ENCODE measurements around the gene MAGI1.

Gene MAGI1

DNA sequence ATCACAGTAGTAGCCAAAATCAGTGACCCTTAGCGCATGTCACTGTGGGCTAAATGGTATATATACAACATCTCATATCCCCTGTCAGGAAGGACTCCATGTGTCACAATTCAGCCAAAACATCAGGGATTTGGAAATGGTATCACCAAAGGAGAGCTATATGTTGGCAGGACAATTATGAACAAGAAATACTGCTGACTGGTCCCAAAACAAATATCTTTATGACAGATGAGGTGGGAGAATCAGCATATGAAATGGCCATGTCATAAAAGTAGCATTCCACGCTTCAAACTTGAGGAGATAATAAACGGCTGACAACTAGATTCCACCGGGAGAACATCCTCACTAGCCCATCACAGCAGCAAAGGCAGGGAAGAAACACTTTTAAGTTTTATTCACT, 158.4 kb downstream of the MAGI1 start:
- ChIA-PET POLR2A (no interaction called here), CTCF (interaction anchor here (0.7 to 1.5 kb wide), 2 partner anchors 12 to 14 kb away, joined by 3 to 4 read pairs; no protein-coding TSS in a partner anchor)
- TF ChIP-seq, protein P1, sequence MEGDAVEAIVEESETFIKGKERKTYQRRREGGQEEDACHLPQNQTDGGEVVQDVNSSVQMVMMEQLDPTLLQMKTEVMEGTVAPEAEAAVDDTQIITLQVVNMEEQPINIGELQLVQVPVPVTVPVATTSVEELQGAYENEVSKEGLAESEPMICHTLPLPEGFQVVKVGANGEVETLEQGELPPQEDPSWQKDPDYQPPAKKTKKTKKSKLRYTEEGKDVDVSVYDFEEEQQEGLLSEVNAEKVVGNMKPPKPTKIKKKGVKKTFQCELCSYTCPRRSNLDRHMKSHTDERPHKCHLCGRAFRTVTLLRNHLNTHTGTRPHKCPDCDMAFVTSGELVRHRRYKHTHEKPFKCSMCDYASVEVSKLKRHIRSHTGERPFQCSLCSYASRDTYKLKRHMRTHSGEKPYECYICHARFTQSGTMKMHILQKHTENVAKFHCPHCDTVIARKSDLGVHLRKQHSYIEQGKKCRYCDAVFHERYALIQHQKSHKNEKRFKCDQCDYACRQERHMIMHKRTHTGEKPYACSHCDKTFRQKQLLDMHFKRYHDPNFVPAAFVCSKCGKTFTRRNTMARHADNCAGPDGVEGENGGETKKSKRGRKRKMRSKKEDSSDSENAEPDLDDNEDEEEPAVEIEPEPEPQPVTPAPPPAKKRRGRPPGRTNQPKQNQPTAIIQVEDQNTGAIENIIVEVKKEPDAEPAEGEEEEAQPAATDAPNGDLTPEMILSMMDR (IDR thresholded peaks at IDR 0.05; ENCODE audit: control extremely low read depth, extremely low read depth, low read depth, missing control alignments): no peak
- DNase-seq (ENCODE audit: extremely low spot score): no peak

DNA sequence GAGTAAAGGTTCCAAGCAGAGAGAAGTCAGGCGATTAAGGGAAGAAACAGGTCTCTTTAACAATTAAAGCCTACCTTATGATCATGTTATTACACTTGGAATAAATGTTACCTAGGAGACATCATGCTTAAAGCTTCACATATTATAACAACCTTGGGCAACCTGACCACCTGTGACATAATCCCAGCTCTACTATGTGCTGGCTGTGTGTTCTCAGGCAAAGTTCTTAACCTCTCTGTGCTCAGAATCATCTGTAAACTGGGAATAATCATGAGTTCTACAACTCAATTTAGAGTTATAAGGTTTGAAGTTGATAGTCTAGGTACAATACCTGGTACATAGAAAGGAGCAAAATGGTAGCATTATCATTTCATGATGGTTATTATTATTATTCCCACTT, 159.3 kb downstream of the MAGI1 start:
- no peak for DNase-seq (ENCODE audit: extremely low spot score)
- TF ChIP-seq, protein P1 (IDR thresholded peaks at IDR 0.05; ENCODE audit: control extremely low read depth, extremely low read depth, low read depth, missing control alignments): no peak
- ChIA-PET POLR2A (no interaction called here), CTCF (interaction anchor here (1.3 to 1.5 kb wide), 2 partner anchors 13 to 28 kb away, joined by 3 to 4 read pairs; no protein-coding TSS in a partner anchor)

DNA sequence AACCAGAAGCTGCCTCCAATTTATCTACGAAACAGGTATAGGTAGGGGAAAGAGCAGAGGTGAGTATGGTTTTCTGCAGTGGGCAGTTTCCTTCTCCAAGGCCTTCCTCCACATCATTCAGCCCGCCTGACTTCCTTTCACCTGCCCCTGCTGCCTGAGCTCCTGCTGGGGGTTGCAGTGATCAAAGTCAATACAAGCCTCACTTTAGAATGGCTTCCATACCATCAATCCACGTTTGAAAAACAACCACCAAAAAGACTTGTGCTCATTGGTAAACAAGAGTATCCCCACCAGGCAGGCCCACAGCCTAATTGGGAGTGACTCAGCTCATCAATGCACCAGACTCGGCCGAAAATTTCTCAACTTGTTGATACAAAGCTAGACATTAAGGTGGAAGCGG, 159.9 kb downstream of the MAGI1 start:
- POLR2A ChIA-PET: no interaction called here
- CTCF ChIA-PET: interaction anchor here (1.3 to 1.5 kb wide), 2 partner anchors 14 to 29 kb away, joined by 3 to 4 read pairs; no protein-coding TSS in a partner anchor
- DNase-seq (ENCODE audit: extremely low spot score): no peak
- TF ChIP-seq, protein P1 (IDR thresholded peaks at IDR 0.05; ENCODE audit: control extremely low read depth, extremely low read depth, low read depth, missing control alignments): no peak

GRCh38 chr3:65877160-65877559, 161.6 kb downstream of the MAGI1 start:
- no peak for DNase-seq (ENCODE audit: extremely low spot score)
- TF ChIP-seq, protein P1 (IDR thresholded peaks at IDR 0.05; ENCODE audit: control extremely low read depth, extremely low read depth, low read depth, missing control alignments): no peak
- CTCF ChIA-PET: interaction anchor here (0.9 to 1.5 kb wide), 4 partner anchors 19 to 92 kb away, joined by 3 to 4 read pairs (median 4); no protein-coding TSS in a partner anchor
- POLR2A ChIA-PET: no interaction called here

DNA sequence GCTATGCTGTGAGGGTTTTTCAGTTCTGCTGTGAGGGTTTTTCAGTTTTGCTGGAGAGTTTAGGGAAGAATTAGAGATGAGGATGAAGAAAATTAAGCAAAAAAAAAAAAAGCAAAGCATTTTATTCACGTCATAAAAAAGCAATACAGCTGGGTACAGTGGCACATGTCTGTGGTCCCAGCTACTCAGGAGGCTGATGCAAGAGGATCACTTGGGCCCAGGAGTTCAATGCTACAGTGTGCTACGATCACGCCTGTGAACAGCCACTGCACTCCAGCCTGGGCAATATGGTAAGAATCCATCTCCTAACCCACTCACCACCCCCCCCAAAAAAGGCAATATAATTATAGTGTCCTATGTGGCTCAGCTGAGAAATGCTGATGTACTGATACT, 162.7 kb downstream of the MAGI1 start:
- TF ChIP-seq, protein P1 (IDR thresholded peaks at IDR 0.05; ENCODE audit: control extremely low read depth, extremely low read depth, low read depth, missing control alignments): no peak
- POLR2A ChIA-PET: no interaction called here
- no peak for DNase-seq (ENCODE audit: extremely low spot score)
- CTCF ChIA-PET: interaction anchor here (1.2 to 1.6 kb wide), 5 partner anchors 14 to 93 kb away, joined by 3 to 4 read pairs (median 3); no protein-coding TSS in a partner anchor

DNA sequence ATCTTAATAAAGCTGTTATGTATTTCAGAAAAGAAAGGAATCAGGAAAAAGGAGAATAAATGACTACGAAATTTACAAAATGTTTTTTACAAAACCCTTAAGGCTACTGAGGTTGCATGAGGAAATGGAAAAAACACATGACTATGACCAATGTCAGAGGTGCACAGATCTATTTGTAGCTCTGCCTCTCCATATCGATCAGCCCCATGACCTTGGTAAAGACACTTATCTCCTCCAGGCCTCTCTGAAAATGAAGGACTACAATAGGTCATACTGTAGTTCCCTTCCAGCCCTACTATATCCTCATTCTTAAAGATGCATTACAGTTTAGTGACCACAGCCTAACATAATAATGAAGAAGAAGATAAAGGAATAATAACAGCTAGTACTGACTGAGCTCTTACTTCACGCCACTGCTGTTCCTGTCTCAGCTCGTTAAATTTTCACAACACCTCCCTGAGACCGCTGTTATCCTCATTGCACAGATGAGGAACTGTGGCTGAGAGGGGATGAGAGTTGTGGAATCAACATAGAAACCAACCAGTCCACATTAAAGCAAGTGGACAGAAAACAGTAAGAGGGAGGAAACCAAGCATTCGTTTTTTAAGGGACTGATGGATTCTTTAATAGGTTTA, 163.2 kb downstream of the MAGI1 start:
- TF ChIP-seq, protein P1 (IDR thresholded peaks at IDR 0.05; ENCODE audit: control extremely low read depth, extremely low read depth, low read depth, missing control alignments): no peak
- ChIA-PET POLR2A (interaction anchor here (0.6 kb wide), 1 partner anchor 516 kb away, joined by 4 read pairs; no protein-coding TSS in a partner anchor), CTCF (interaction anchor here (1.0 to 1.6 kb wide), 6 partner anchors 9 to 93 kb away, joined by 3 to 4 read pairs (median 3); no protein-coding TSS in a partner anchor)
- no peak for DNase-seq (ENCODE audit: extremely low spot score)

Data from GM10248 (cell line).